HepG2 (cell line): ENCODE data around the gene VPS13D. TPM values are rescaled to one million over a fixed set of nuclear protein-coding genes. Genes with fewer than 3 reads are reported as not detected.

Experiments used
- ATAC-seq: fragments of 200-7000 bp; cut with Tn5 transposase; 3 replicates; pipeline ENCODE4 v1.9.1; 2020; ENCODE audit warnings: mild to moderate bottlenecking, moderate library complexity
- BruUV-seq: library from RNA; stranded (reverse); fragments of 400-500 nt; replicated peaks from 2 replicates; lab custom pipeline; 2021; lab: Mats Ljungman, UMichigan
- CTCF ChIA-PET: fragments of 300-600 bp; formaldehyde crosslinking; extraction: SDS; loops from one replicate; lab custom pipeline; 2021; ENCODE audit warnings: low total read pairs, inconsistent platforms, low intra/inter-chr PET ratio; lab: Yijun Ruan, JAX
- POLR2A ChIA-PET: fragments of 350-600 bp; sonication (Branson Sonifier 250); formaldehyde crosslinking; loops from one replicate; lab custom pipeline; 2020; ENCODE audit warnings: antibody characterized with exemption, inconsistent platforms; lab: Yijun Ruan, JAX
- DNase-seq: peaks from one replicate; pipeline ENCODE4 v3.0.0-alpha.2; 2015; ENCODE audit warnings: low spot score
- FAIRE-seq: peaks from 3 replicates; lab custom pipeline; 2011; peaks lifted over from hg19 to GRCh38; lab: Jason Lieb, UNC
- H2AFZ ChIP-seq: one replicate; pipeline ENCODE4 v1.6.1; 2011; ENCODE audit warnings: low read length, inconsistent platforms
- H3K27ac ChIP-seq: fragments of 300-600 bp; 3 replicates; pipeline ENCODE4 v1.8.0; 2011; ENCODE audit warnings: mixed run types, mild to moderate bottlenecking, mixed read lengths, low read length, inconsistent platforms; ENCODE audit not compliant: insufficient read depth; ENCODE audit errors: extremely low read length
- H3K27me3 ChIP-seq, 2 experiments: fragments of 200-600 bp in 1 of 2; 2 replicates in 1 of 2; 3 replicates in 1 of 2; pipeline versions ENCODE4 v1.6.0 to v1.8.0; 2011; ENCODE audit warnings: low read length in 2 of 2, mild to moderate bottlenecking in 2 of 2, moderate library complexity in 2 of 2, inconsistent platforms in 1 of 2; ENCODE audit not compliant: insufficient read depth in 2 of 2, control insufficient read depth in 1 of 2
- H3K36me3 ChIP-seq, 2 experiments: fragments of 200-600 bp in 1 of 2; replicated peaks in 1 of 2; 2 replicates in 1 of 2; 3 replicates in 1 of 2; pipeline versions ENCODE4 v1.5.1 to v1.8.0; 2011; ENCODE audit warnings: low read length in 2 of 2, inconsistent platforms in 1 of 2; ENCODE audit not compliant: insufficient read depth in 2 of 2, control insufficient read depth in 1 of 2
- H3K4me1 ChIP-seq: 2 replicates; pipeline ENCODE4 v1.5.1; 2012; ENCODE audit warnings: low read length, inconsistent platforms; ENCODE audit not compliant: insufficient read depth
- H3K4me2 ChIP-seq: 2 replicates; pipeline ENCODE4 v1.6.0; 2011; ENCODE audit warnings: low read depth, low read length, inconsistent platforms
- H3K4me3 ChIP-seq, 3 experiments: fragments of 200-600 bp in 1 of 3; sonication (generic), shearing (Covaris generic) in 1 of 3; replicated peaks in 1 of 3; 2 replicates each; pipeline ENCODE4 v1.5.1; 2011 to 2016; ENCODE audit warnings: low read length in 3 of 3, inconsistent platforms in 2 of 3, low read depth in 2 of 3, mild to moderate bottlenecking in 2 of 3, control low read depth in 1 of 3, mixed read lengths in 1 of 3; ENCODE audit not compliant: insufficient read depth in 1 of 3
- H3K79me2 ChIP-seq: one replicate; pipeline ENCODE4 v1.6.1; 2011; ENCODE audit warnings: low read length, inconsistent platforms; ENCODE audit not compliant: insufficient read depth
- H3K9ac ChIP-seq: 2 replicates; pipeline ENCODE4 v1.6.0; 2011; ENCODE audit warnings: mild to moderate bottlenecking, low read depth, low read length, inconsistent platforms; ENCODE audit not compliant: insufficient read depth
- H3K9me3 ChIP-seq: 2 replicates; pipeline ENCODE4 v1.5.1; 2012; ENCODE audit warnings: mild to moderate bottlenecking, low read length
- H4K20me1 ChIP-seq: 2 replicates; pipeline ENCODE4 v1.6.0; 2011; ENCODE audit warnings: inconsistent platforms, mild to moderate bottlenecking, low read length, moderate library complexity; ENCODE audit not compliant: insufficient read depth
- ARNT2 ChIP-seq: sonication (generic); formaldehyde crosslinking; IDR thresholded peaks from 2 replicates; pipeline ENCODE4 v1.8.0; 2022; ENCODE audit warnings: mild to moderate bottlenecking, low read depth, missing genetic modification reagents, moderate library complexity
- JARID2 ChIP-seq: sonication (generic); formaldehyde crosslinking; IDR thresholded peaks from 2 replicates; pipeline ENCODE4 v1.8.1; 2023; ENCODE audit warnings: missing genetic modification reagents, inconsistent platforms; ENCODE audit not compliant: insufficient replicate concordance
- NRL ChIP-seq: sonication (generic); formaldehyde crosslinking; IDR thresholded peaks from 2 replicates; pipeline ENCODE4 v1.5.0; 2020; ENCODE audit warnings: missing genetic modification reagents, mild to moderate bottlenecking, moderate library complexity, borderline replicate concordance
- ZEB1 ChIP-seq: IDR thresholded peaks from 2 replicates; pipeline ENCODE4 v1.6.1; 2012; ENCODE audit warnings: mild to moderate bottlenecking, low read depth, inconsistent platforms; ENCODE audit not compliant: insufficient replicate concordance
- ZNF629 ChIP-seq: sonication (generic); formaldehyde crosslinking; conservative IDR thresholded peaks from 2 replicates; pipeline ENCODE4 v1.5.0; 2020; ENCODE audit warnings: missing genetic modification reagents
- ZSCAN29 ChIP-seq: sonication (generic); formaldehyde crosslinking; conservative IDR thresholded peaks from 2 replicates; pipeline ENCODE4 v1.4.0; 2020; ENCODE audit warnings: mild to moderate bottlenecking, missing genetic modification reagents
- WGBS: methylation state at CpG from one replicate; pipeline ENCODE4 v1.1.6; 2017; ENCODE audit warnings: low lambda C conversion rate; 5-methylcytosine and 5-hydroxymethylcytosine counted together
- in situ Hi-C: cut with HindIII; loops from 2 replicates; pipeline ENCODE4 v1.10.0; 2017; ENCODE audit warnings: low pct_unique_long_range_greater_than_20kb; ENCODE audit not compliant: extremely low pct_ligation_motif_present
- intact Hi-C: fragments of 100-400 bp; cut with micrococcal nuclease; formaldehyde crosslinking; loops from one replicate; pipeline ENCODE4 v1.10.0; 2022; ENCODE audit not compliant: unreplicated experiment
- polyA plus RNA-seq, 8 experiments: library from polyadenylated mRNA; depleted of rRNA in 3 of 8; stranded (reverse) in 7 of 8; unstranded in 1 of 8; fragments of >200 nt; fragmentation: Illumina TruSeq in 4 of 8; extraction: Trizol in 4 of 8; gene quantifications; 2 replicates each; pipeline versions ENCODE4 v1.2.1 to v1.2.3, GENCODE V29; 2011 to 2016; ENCODE audit warnings: low read depth in 4 of 8, missing spikeins in 1 of 8, mixed read lengths in 1 of 8; ENCODE audit not compliant: insufficient read depth in 1 of 8
- total RNA-seq, 5 experiments: library from RNA; depleted of rRNA; stranded (reverse); fragments of >200 nt; fragmentation: Illumina TruSeq; extraction: Trizol; gene quantifications; 2 replicates each; pipeline ENCODE4 v1.2.3, GENCODE V29; 2016; ENCODE audit warnings: low read depth in 1 of 5
- TF ChIP-seq, protein P1 (sequence below): sonication (generic); formaldehyde crosslinking; IDR thresholded peaks from 2 replicates; pipeline ENCODE4 v1.4.0; 2020; ENCODE audit warnings: missing genetic modification reagents

The VPS13D gene
- total and polyA plus RNA-seq, 2 of the 13 experiments (the other 11 are each of a cell fraction or from before 2014, with no cell fraction given) = 8.6 to 13.9 TPM

DNA sequence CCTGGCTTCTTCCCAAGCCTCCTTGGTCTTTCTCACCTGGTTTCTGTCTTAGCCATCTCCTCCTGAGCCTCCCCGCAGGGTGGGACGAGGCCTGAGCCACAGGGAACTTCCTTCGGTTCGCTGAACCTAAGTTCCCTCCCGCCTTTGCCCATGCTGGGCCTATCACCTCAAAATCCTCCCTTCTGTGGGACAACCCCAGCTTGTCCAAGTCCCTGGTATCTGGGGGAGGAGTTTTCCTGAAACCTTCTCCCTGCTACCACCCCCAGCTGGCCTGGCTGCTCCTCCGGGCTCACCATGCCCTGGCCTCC lies 27.7 kb upstream of the VPS13D start:
- Histone ChIP-seq H3K9ac (no peak overlapping the region), H3K36me3 (no peaks in the 10 kb centered on the region), H3K79me2 (no peaks in the 10 kb centered on the region)
- no peak for DNase-seq
- WGBS = 53% methylated on average over 6 of the region's 6 CpGs
- TF ChIP-seq, protein P1, sequence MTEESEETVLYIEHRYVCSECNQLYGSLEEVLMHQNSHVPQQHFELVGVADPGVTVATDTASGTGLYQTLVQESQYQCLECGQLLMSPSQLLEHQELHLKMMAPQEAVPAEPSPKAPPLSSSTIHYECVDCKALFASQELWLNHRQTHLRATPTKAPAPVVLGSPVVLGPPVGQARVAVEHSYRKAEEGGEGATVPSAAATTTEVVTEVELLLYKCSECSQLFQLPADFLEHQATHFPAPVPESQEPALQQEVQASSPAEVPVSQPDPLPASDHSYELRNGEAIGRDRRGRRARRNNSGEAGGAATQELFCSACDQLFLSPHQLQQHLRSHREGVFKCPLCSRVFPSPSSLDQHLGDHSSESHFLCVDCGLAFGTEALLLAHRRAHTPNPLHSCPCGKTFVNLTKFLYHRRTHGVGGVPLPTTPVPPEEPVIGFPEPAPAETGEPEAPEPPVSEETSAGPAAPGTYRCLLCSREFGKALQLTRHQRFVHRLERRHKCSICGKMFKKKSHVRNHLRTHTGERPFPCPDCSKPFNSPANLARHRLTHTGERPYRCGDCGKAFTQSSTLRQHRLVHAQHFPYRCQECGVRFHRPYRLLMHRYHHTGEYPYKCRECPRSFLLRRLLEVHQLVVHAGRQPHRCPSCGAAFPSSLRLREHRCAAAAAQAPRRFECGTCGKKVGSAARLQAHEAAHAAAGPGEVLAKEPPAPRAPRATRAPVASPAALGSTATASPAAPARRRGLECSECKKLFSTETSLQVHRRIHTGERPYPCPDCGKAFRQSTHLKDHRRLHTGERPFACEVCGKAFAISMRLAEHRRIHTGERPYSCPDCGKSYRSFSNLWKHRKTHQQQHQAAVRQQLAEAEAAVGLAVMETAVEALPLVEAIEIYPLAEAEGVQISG (CRISPR knock-in tag) = no peak
- TF ChIP-seq NRL (CRISPR knock-in tag) (no peak), ARNT2 (CRISPR knock-in tag) (no peak), ZEB1 (no peak), JARID2 (CRISPR knock-in tag) (no peak)
- TF ChIP-seq, all 625 proteins: peak for 0
- ChIA-PET POLR2A (no interaction called here), CTCF (no interaction called here)
- Histone ChIP-seq H3K27me3 (peaks cover 1 to 8% of the 10 kb centered on the region in 2 experiments; a peak in 2 of 5 replicates), H3K4me1 (peaks cover 21% of the 10 kb centered on the region), H3K4me2 (no peak overlapping the region), H2AFZ (no peak overlapping the region), H3K4me3 (no peak overlapping the region), H4K20me1 (no peaks in the 10 kb centered on the region), H3K9me3 (no peaks in the 10 kb centered on the region), H3K27ac (no peak overlapping the region)
- ATAC-seq = no peak
- intact Hi-C loops = no loop called here
- no peak for FAIRE-seq
- in situ Hi-C loops = no loop called here
- BruUV-seq = no TSS peak

DNA sequence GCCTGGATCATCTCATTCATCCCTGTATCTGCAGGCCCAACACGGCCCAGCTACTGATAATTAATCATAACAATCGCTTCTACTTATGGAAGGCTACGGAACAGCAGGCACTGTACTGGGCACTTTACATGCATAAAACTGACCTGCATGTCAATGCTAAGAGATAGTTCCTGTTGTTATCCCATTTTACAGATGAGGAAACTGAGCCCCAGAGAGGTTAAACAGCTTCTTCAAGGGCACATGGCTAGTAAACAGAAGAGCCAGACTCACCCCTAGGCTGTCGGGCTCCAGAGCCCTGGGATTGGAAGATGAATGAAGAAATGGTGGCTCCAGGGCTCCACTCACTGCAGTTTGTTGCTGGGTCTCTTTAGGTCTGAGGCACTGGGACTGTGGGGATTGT lies 27.3 kb upstream of the VPS13D start:
- intact Hi-C loops = no loop called here
- Histone ChIP-seq H3K4me3 (no peak overlapping the region), H3K4me1 (peaks cover 21% of the 10 kb centered on the region), H3K4me2 (no peak overlapping the region), H3K27me3 (peaks cover 1 to 8% of the 10 kb centered on the region in 2 experiments; a peak in 2 of 5 replicates), H2AFZ (no peak overlapping the region), H3K79me2 (no peaks in the 10 kb centered on the region), H4K20me1 (no peaks in the 10 kb centered on the region), H3K9ac (no peak overlapping the region), H3K36me3 (no peaks in the 10 kb centered on the region), H3K9me3 (no peaks in the 10 kb centered on the region), H3K27ac (no peak overlapping the region)
- no peak for ATAC-seq
- ChIA-PET CTCF (no interaction called here), POLR2A (no interaction called here)
- DNase-seq = no peak
- FAIRE-seq = no peak
- peak; percentile 64 for TF ChIP-seq ZNF629 (CRISPR knock-in tag)
- TF ChIP-seq ZSCAN29 (CRISPR knock-in tag) = no peak
- in situ Hi-C loops = no loop called here
- BruUV-seq = no TSS peak
- 67% methylated on average over 4 of the region's 4 CpGs for WGBS
